Ecto neural progenitor cell (in vitro differentiated cells): Measurements from ENCODE around the gene ZCCHC2.
A peak's percentile ranks its signal among the peaks of the same experiment; 100 is the strongest.

Experiments used
- DNase-seq: peaks from one replicate; pipeline ENCODE4 v3.0.0-alpha.2; 2018; ENCODE audit warnings: low spot score

Gene ZCCHC2

GRCh38 chr18:62610351-62610700, 87.5 kb downstream of the ZCCHC2 start:
- DNase-seq: no peak

GRCh38 chr18:62610701-62611411, 88.0 kb downstream of the ZCCHC2 start:
- DNase-seq: peak; percentile 65

- DNase-seq: peak; percentile 61
Measured at GRCh38 chr18:62611453-62612288, 88.8 kb downstream of the ZCCHC2 start.

GRCh38 chr18:62612289-62612645, 89.4 kb downstream of the ZCCHC2 start:
- no peak for DNase-seq

- DNase-seq: no peak
Measured at GRCh38 chr18:62612776-62613175, 90.0 kb downstream of the ZCCHC2 start.

GRCh38 chr18:62614494-62614893, 91.7 kb downstream of the ZCCHC2 start:
- DNase-seq: no peak

GRCh38 chr18:62616331-62616805, 93.5 kb downstream of the ZCCHC2 start:
- DNase-seq: no peak

- no peak for DNase-seq
Measured at GRCh38 chr18:62617793-62618591, 95.2 kb downstream of the ZCCHC2 start.

GRCh38 chr18:62618735-62619134, 95.9 kb downstream of the ZCCHC2 start:
- DNase-seq: no peak

- DNase-seq: no peak
Measured at GRCh38 chr18:62621546-62621945, 98.7 kb downstream of the ZCCHC2 start.

GRCh38 chr18:62625019-62625418, 102.2 kb downstream of the ZCCHC2 start:
- DNase-seq: no peak
